HepG2 (cell line): ENCODE measurements around the gene THRA. TPM values are rescaled to one million over a fixed set of nuclear protein-coding genes. Genes with fewer than 3 reads are reported as not detected.

Source experiments
- ATF7-NPFF ChIP-seq: sonication (generic); formaldehyde crosslinking; IDR thresholded peaks from 2 replicates; pipeline ENCODE4 v1.8.1; 2023; ENCODE audit warnings: mild to moderate bottlenecking, low read depth, missing genetic modification reagents, moderate library complexity
- BHLHE40 ChIP-seq: IDR thresholded peaks from 2 replicates; pipeline ENCODE4 v1.6.1; 2011; ENCODE audit warnings: low read length, improper control_type of control experiment
- BRD4 ChIP-seq: sonication (generic); formaldehyde crosslinking; IDR thresholded peaks from 2 replicates; pipeline ENCODE4 v1.4.0; 2020; ENCODE audit warnings: missing genetic modification reagents
- MAF1 ChIP-seq: sonication (generic); formaldehyde crosslinking; IDR thresholded peaks from 2 replicates; pipeline ENCODE4 v1.5.0; 2020; ENCODE audit warnings: missing genetic modification reagents, borderline replicate concordance
- MNT ChIP-seq: fragments of 450-650 bp; IDR thresholded peaks from 2 replicates; pipeline ENCODE4 v1.6.1; 2016
- PATZ1 ChIP-seq: sonication (generic); formaldehyde crosslinking; IDR thresholded peaks from 2 replicates; pipeline ENCODE4 v1.4.0; 2020; ENCODE audit warnings: missing genetic modification reagents
- PCBP1 ChIP-seq: fragments of 200-400 bp; formaldehyde crosslinking; IDR thresholded peaks from 2 replicates; pipeline ENCODE4 v1.6.1; 2017; ENCODE audit warnings: mild to moderate bottlenecking, low read depth, low read length, borderline replicate concordance
- PRDM10 ChIP-seq: sonication (generic); formaldehyde crosslinking; IDR thresholded peaks from 2 replicates; pipeline ENCODE4 v1.4.0; 2020; ENCODE audit warnings: low read depth, missing genetic modification reagents
- SRSF9 ChIP-seq: fragments of 200-400 bp; formaldehyde crosslinking; IDR thresholded peaks from 2 replicates; pipeline ENCODE4 v1.6.1; 2018; ENCODE audit warnings: borderline replicate concordance, mild to moderate bottlenecking, low read depth, low read length; ENCODE audit not compliant: insufficient read depth, poor library complexity, severe bottlenecking
- ZBTB33 ChIP-seq: sonication (generic); formaldehyde crosslinking; IDR thresholded peaks from 2 replicates; pipeline ENCODE4 v1.4.0; 2020; ENCODE audit warnings: missing genetic modification reagents
- ZBTB38 ChIP-seq: sonication (generic); formaldehyde crosslinking; IDR thresholded peaks from 2 replicates; pipeline ENCODE4 v1.5.1; 2020; ENCODE audit warnings: mild to moderate bottlenecking, missing genetic modification reagents
- ZNF710 ChIP-seq: sonication (generic); formaldehyde crosslinking; IDR thresholded peaks from 2 replicates; pipeline ENCODE4 v1.5.0; 2020; ENCODE audit warnings: mild to moderate bottlenecking, missing genetic modification reagents, borderline replicate concordance
- ZNF746 ChIP-seq: sonication (generic); formaldehyde crosslinking; IDR thresholded peaks from 2 replicates; pipeline ENCODE4 v1.8.0; 2022; ENCODE audit warnings: mild to moderate bottlenecking, missing genetic modification reagents
- ZNF891 ChIP-seq: sonication (generic); formaldehyde crosslinking; IDR thresholded peaks from 2 replicates; pipeline ENCODE4 v1.5.0; 2020; ENCODE audit warnings: mild to moderate bottlenecking, missing genetic modification reagents
- polyA plus RNA-seq, 8 experiments: library from polyadenylated mRNA; depleted of rRNA in 3 of 8; stranded (reverse) in 7 of 8; unstranded in 1 of 8; fragments of >200 nt; fragmentation: Illumina TruSeq in 4 of 8; extraction: Trizol in 4 of 8; gene quantifications; 2 replicates each; pipeline versions ENCODE4 v1.2.1 to v1.2.3, GENCODE V29; 2011 to 2016; ENCODE audit warnings: low read depth in 4 of 8, missing spikeins in 1 of 8, mixed read lengths in 1 of 8; ENCODE audit not compliant: insufficient read depth in 1 of 8
- total RNA-seq, 5 experiments: library from RNA; depleted of rRNA; stranded (reverse); fragments of >200 nt; fragmentation: Illumina TruSeq; extraction: Trizol; gene quantifications; 2 replicates each; pipeline ENCODE4 v1.2.3, GENCODE V29; 2016; ENCODE audit warnings: low read depth in 1 of 5

Gene THRA
- total and polyA plus RNA-seq, 2 of the 13 experiments (the other 11 are each of a cell fraction or from before 2014, with no cell fraction given), result 8.0 to 9.9 TPM

GRCh38 chr17:40068917-40069750, 6.4 kb downstream of the THRA start (continued):
- TF ChIP-seq MNT, result 0 out of 2 replicates have a peak, but pooled peaks have one; percentile 14
- TF ChIP-seq PATZ1 (CRISPR knock-in tag), result 0 out of 2 replicates have a peak, but pooled peaks have one; percentile 30
- 0 out of 2 replicates have a peak, but pooled peaks have one; percentile 30 for TF ChIP-seq ATF7-NPFF (CRISPR knock-in tag)
- TF ChIP-seq ZNF710 (CRISPR knock-in tag), result peak; percentile 90
- TF ChIP-seq PCBP1, result peak; percentile 81; the same call in 1 of the 2 replicates
- no peak for TF ChIP-seq SRSF9
- TF ChIP-seq ZNF891 (CRISPR knock-in tag), result peak; percentile 34; the same call in 1 of the 2 replicates
- peak; percentile 87 for TF ChIP-seq ZNF746 (CRISPR knock-in tag)
- peak; percentile 47; the same call in 1 of the 2 replicates for TF ChIP-seq BHLHE40
- TF ChIP-seq PRDM10, result no peak
- TF ChIP-seq ZBTB38 (CRISPR knock-in tag), result peak; percentile 39; the same call in 1 of the 2 replicates
- TF ChIP-seq BRD4 (CRISPR knock-in tag), result no peak
- peak; percentile 79 for TF ChIP-seq ZBTB33 (CRISPR knock-in tag)
- TF ChIP-seq MAF1 (CRISPR knock-in tag), result no peak
- TF ChIP-seq, all 625 proteins: peak for 15
